Thyroid gland (tissue), 4 donors: ENCODE results near the gene CTNNA3.

Experiments
- CTCF ChIP-seq, 6 experiments: fragments of 200-600 bp in 3 of 6; fragments of 450-650 bp in 3 of 6; sonication (generic) in 3 of 6; IDR thresholded peaks; one replicate each; pipeline ENCODE4 v1.5.1; 2016 to 2019; ENCODE audit warnings: antibody characterized with exemption in 6 of 6, mild to moderate bottlenecking in 2 of 6, inconsistent platforms in 1 of 6, moderate library complexity in 1 of 6
- POLR2A ChIP-seq, 2 donors: fragments of 450-650 bp; IDR thresholded peaks; one replicate each; pipeline ENCODE4 v1.6.1; 2017; ENCODE audit warnings: antibody characterized with exemption in 2 of 2, mild to moderate bottlenecking in 2 of 2, moderate library complexity in 1 of 2

GRCh38 chr10:65968871-65969270 is 1727.1 kb downstream of the CTNNA3 start:
- TF ChIP-seq CTCF (IDR thresholded peaks at IDR 0.05) = no peak
- TF ChIP-seq POLR2A (IDR thresholded peaks at IDR 0.05) = no peak
